A549 (cell line): ENCODE results near the gene RASA1.

ENCODE experiments used
- CTCF ChIP-seq: fragments of >200 bp; sonication (Bioruptor Twin); formaldehyde crosslinking; IDR thresholded peaks from 3 replicates; pipeline ENCODE4 v1.5.1; 2016
- EHF ChIP-seq: fragments of 250-450 bp; sonication (Bioruptor Pico); IDR thresholded peaks from 2 replicates; pipeline ENCODE4 v1.5.0; 2020; ENCODE audit warnings: mild to moderate bottlenecking
- EP300 ChIP-seq, 2 experiments: fragments of >200 bp; sonication (Bioruptor Twin); formaldehyde crosslinking; IDR thresholded peaks; 2 replicates in 1 of 2; 3 replicates in 1 of 2; pipeline ENCODE4 v1.6.1; 2016 to 2017
- HDAC2 ChIP-seq: fragments of 200-600 bp; sonication (generic); IDR thresholded peaks from 2 replicates; pipeline ENCODE4 v1.6.1; 2016
- HMGXB4 ChIP-seq: fragments of 250-450 bp; sonication (Bioruptor Pico); IDR thresholded peaks from 2 replicates; pipeline ENCODE4 v1.5.0; 2021; ENCODE audit warnings: mild to moderate bottlenecking, moderate library complexity, borderline replicate concordance
- JUN ChIP-seq, 2 experiments: fragments of >200 bp; sonication (Bioruptor Twin); formaldehyde crosslinking; IDR thresholded peaks; 2 replicates in 1 of 2; 3 replicates in 1 of 2; pipeline ENCODE4 v1.6.1; 2016 to 2017
- JUNB ChIP-seq: fragments of >200 bp; sonication (Bioruptor Twin); formaldehyde crosslinking; IDR thresholded peaks from 2 replicates; pipeline ENCODE4 v1.6.1; 2016
- POLR2A ChIP-seq: IDR thresholded peaks from 2 replicates; pipeline ENCODE4 v1.6.1; 2012; ENCODE audit warnings: mild to moderate bottlenecking, low read length
- POLR2AphosphoS2 ChIP-seq: conservative IDR thresholded peaks from 2 replicates; pipeline ENCODE4 v1.6.1; 2012; ENCODE audit warnings: low read length, improper control_type of control experiment, inconsistent platforms
- RAD21 ChIP-seq, 2 experiments: fragments of >200 bp in 1 of 2; sonication (Bioruptor Twin) in 1 of 2; formaldehyde crosslinking in 1 of 2; IDR thresholded peaks in 1 of 2; conservative IDR thresholded peaks in 1 of 2; 2 replicates in 1 of 2; 3 replicates in 1 of 2; pipeline ENCODE4 v1.6.1; 2012 to 2018; ENCODE audit warnings: inconsistent platforms in 1 of 2
- RARB ChIP-seq: fragments of 250-450 bp; sonication (Bioruptor Pico); IDR thresholded peaks from 2 replicates; pipeline ENCODE4 v1.8.0; 2021; ENCODE audit warnings: mild to moderate bottlenecking, moderate library complexity
- SMC3 ChIP-seq: fragments of >200 bp; sonication (Bioruptor Twin); formaldehyde crosslinking; IDR thresholded peaks from 3 replicates; pipeline ENCODE4 v1.6.1; 2018; ENCODE audit warnings: inconsistent platforms
- ZFP36 ChIP-seq: fragments of 450-650 bp; IDR thresholded peaks from 2 replicates; pipeline ENCODE4 v1.6.1; 2014; ENCODE audit warnings: borderline replicate concordance; ENCODE audit not compliant: partially characterized antibody
- TF ChIP-seq, protein P1 (sequence below): fragments of 200-600 bp; sonication (generic); IDR thresholded peaks from 2 replicates; pipeline ENCODE4 v1.6.1; 2016; ENCODE audit warnings: antibody characterized with exemption, mild to moderate bottlenecking, moderate library complexity

- no peak for TF ChIP-seq RARB (CRISPR knock-in tag)
- TF ChIP-seq, protein P1, sequence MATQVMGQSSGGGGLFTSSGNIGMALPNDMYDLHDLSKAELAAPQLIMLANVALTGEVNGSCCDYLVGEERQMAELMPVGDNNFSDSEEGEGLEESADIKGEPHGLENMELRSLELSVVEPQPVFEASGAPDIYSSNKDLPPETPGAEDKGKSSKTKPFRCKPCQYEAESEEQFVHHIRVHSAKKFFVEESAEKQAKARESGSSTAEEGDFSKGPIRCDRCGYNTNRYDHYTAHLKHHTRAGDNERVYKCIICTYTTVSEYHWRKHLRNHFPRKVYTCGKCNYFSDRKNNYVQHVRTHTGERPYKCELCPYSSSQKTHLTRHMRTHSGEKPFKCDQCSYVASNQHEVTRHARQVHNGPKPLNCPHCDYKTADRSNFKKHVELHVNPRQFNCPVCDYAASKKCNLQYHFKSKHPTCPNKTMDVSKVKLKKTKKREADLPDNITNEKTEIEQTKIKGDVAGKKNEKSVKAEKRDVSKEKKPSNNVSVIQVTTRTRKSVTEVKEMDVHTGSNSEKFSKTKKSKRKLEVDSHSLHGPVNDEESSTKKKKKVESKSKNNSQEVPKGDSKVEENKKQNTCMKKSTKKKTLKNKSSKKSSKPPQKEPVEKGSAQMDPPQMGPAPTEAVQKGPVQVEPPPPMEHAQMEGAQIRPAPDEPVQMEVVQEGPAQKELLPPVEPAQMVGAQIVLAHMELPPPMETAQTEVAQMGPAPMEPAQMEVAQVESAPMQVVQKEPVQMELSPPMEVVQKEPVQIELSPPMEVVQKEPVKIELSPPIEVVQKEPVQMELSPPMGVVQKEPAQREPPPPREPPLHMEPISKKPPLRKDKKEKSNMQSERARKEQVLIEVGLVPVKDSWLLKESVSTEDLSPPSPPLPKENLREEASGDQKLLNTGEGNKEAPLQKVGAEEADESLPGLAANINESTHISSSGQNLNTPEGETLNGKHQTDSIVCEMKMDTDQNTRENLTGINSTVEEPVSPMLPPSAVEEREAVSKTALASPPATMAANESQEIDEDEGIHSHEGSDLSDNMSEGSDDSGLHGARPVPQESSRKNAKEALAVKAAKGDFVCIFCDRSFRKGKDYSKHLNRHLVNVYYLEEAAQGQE = no peak
- no peak for TF ChIP-seq JUNB
- no peak for TF ChIP-seq RAD21 (conservative IDR thresholded peaks at IDR 0.05 in 1 of 2, IDR thresholded peaks at IDR 0.05 in 1 of 2)
- TF ChIP-seq CTCF = no peak
- no peak for TF ChIP-seq SMC3
- TF ChIP-seq POLR2A = no peak
- no peak for TF ChIP-seq ZFP36
- no peak for TF ChIP-seq HMGXB4
- no peak for TF ChIP-seq HDAC2
- TF ChIP-seq JUN (IDR thresholded peaks at IDR 0.05) = no peak
- no peak for TF ChIP-seq EHF (CRISPR knock-in tag)
- TF ChIP-seq EP300 (IDR thresholded peaks at IDR 0.05) = no peak
- no peak for TF ChIP-seq POLR2AphosphoS2
These were observed 135.7 kb downstream of the RASA1 start for GRCh38 chr5:87403409-87403808.
